HG03342 (cell line): ENCODE measurements around the gene THY1.
"Not testable (repeated sequence)": the region's sequence is repeated elsewhere in the genome, so short reads cannot be mapped to it uniquely, and the experiment has no call there.

Experiments
- ATAC-seq: cut with Tn5 transposase; IDR thresholded peaks from one replicate; pipeline ENCODE4 v1.9.1; 2021; ENCODE audit warnings: mild to moderate bottlenecking, moderate library complexity; ENCODE audit not compliant: unreplicated experiment

Gene THY1

DNA sequence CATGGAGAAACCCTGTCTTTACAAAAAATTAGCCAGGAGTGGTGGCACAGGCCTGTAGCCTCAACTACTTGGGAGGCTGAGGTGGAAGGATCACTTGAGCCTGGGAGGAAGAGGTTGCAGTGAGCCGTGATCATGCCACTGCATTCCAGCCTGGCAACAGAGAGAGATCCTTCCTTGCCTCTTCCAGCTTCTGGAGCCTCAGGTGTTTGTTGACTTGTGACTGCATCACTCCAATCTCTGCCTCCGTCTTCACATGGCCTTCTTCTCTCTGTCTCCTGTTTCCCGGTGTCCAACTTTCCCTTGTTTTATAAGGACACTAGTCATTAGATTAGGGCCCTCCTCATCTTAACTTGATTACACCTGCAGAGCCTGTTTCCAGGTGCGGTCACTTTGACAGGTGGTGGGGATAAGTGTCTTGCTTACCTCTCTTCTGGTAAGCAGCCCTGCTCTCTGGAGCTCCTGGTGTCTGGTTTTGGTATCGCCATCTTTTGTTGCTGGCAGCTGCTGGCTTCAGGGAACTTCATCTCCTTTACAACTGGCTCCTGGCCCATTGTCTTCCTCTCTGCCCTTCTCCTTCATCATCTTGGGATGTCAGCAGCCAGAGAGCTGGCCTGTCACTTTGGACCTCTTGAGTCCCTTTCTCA is 33.2 kb downstream of the THY1 start:
- ATAC-seq: no peak

DNA sequence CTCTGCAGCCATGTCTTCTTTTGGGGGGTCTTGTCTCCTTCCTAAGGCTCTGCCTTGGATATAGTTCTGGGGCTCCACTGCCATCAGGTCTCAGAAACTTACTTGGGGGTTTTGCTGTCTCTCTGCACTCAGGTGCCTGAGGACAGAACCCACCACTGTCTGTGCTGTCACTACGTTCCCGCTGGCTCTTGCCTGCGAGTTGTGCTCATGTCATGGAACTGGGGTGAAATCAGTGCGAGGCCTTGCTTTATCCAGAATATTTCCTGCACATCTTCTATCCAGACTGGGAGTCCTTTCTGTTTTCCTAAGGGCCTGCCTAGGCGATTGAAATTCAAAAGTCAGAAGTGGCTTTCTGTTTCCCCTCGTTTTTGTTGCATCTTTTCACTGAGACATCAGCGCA is 34.9 kb downstream of the THY1 start:
- no peak for ATAC-seq

DNA sequence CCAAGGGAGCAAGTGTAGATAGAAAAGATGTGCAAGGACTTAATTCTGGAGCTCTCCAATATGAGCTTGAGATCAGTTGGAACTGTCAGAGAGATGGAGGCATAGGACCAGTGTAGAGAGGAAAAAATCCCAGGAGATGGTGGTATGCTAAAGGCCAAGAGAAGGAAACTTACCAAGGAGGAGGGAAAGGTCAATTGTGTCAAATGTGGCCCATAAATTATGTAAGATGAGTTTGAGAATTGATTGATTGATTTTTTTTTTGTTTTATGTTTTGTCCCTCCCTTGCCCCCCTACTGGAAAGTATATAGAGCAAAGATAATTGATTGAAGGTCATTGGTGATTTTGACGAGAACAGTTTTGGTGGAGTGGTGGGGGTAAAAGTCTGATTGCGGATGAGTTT is 38.6 kb downstream of the THY1 start:
- ATAC-seq: no peak

DNA sequence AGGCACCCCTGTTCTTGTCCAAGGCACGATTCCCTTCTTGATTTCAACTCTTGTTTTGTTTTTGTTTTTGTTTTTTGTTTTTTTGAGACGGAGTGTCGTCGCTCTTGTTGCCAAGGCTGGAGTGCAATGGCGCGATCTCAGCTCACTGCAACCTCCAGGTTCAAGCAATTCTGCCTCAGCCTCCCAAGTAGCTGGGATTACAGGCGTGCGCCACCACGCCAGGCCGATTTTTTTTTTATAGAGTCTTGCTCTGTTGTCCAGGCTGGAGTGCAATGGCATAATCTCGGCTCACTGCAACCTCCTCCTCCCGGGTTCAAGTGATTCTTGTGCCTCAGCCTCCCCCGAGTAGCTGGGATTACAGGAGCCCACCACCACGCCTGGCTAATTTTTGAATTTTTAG is 40.5 kb downstream of the THY1 start:
- ATAC-seq: not testable (repeated sequence)

DNA sequence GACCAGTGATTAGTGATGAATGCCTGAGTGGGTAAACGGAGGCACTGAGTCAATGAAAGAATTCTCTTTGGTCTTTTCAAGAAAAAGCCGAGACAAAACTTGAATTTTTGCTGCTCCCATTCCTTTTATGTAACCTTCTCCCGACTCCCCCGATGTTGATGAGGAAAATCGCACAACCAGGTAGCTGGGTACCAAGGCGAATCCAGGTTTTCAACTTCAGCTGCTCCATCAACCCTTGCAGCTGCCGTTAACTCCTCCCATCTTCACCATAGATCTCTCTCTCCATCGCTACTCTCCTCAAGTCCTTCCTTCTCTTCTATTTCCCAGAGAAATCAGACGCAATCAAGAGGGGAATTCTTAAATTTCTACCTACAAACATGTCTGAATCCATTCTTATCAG is 40.9 kb downstream of the THY1 start:
- no peak for ATAC-seq

DNA sequence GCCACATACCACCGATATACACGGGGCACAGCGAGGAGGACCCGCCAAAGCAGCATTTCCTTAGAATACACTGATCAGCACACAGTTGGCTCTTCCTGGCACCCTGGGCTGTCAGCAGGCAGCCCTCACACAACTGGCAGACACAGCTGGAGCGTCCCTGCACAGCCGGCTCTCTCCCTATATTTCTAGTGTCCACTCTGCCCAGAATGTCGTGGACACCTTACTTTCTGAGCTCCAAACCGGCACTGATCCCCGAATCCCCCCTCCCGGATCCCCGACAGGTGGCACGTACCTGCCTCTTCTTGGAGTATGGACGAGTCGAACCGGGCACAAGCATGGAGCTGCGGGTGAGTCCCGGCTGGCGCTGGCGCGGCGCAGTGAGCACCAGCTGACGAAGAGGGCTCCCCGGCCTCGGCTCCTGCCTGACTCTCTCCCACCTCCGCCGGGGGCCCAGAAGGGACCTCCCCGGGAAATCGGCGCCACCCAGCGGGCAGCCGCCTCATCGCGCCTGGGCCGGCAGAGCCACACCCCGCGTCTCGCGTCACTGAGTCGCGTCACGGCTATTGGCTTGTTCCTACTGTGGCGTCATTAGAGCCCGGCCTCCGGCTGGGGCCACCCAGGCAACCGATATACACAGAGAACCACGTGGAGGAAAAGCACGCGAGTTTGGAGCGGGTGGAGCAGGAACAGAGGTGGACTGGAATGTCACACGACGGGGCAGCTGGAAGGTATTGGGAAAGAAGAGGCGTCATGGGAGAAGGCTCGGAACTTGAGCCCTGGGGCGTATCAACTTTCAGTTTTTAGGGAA is 41.6 kb downstream of the THY1 start, which contains the start of gene USP2:
USP2 (minus strand) TSS at position 510 of the 808 bp plus-strand sequence. CDS start 8,210 bp downstream, outside the sequence.
- peak; percentile 99 for ATAC-seq

DNA sequence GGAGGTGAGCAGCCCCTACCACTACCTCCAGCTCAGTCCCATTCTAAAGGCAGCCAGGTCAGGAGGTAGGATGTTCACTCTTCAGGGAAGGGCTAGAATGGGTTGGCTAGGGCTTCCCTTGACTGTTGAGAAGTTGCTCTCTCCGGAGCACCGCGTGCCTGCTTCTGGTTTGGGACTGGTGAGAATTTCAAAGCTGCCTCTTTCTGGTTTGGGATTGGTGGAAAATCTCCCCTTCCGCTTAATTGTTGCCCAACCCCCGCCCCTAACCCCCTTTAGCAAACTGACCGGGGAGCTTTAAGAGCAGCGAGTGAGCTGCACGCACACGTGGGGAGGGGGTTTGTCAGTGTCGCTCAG is 42.2 kb downstream of the THY1 start:
- ATAC-seq: no peak

DNA sequence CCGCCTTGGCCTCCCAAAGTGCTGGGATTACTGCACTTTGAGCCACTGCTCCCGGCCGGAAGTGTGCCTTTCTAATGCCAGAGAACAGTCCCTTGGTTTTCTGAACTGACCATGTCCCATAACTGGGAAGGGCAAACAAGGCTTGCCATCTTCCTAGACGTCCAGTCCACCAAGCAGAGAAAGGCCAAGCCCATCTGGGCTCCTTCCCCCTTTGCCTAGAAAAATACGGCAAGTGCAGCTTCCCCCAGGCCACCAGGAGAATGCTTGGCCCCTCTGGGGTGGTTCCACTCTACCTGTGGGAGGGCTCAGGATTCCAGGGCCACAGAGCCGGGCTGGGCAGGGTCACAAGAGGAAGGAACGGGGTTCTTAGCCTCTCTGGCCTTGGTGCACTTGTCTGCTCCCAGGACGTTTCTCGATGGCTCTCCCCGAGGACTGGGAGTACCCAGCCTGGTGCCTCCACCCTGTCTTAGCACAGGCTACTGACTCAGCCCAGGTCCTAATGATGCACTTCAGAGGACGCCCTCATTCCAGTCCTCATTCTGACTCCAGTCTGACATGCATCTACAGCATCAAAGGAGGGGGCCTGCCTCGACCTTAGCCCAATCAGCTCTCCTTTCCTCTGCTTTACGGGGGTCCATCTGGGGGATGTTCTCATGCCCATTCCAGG is 42.7 kb downstream of the THY1 start:
- no peak for ATAC-seq

DNA sequence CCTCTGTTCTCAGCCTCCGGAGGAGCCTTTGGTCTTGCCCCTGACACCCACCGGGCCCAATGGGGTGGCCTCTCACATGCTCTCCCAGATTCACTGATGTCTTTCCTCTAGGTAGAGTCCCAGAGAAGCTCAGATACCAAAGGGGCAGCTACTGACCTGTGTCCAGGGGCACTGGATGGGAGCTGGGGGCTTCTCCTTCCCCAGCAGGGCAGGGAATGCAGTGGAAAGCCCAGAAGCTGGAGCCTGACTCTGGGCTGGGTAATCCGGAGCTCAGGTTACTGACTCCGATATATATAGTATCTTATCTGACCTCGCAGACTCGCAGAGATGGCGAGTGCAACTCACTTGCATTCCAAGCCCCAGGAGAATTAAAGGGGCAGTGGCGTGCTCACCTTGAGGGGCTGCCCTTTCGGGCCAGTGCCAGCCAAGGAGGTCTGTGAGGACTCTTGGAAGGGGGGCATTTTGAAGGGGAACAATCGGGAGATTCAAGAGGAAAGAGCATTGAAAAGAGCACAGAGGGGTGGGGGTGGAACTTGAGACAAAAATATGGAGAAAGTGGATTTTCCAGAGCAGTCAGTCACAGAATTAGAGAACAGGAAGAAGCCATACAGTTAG is 44.0 kb downstream of the THY1 start:
- ATAC-seq: no peak

DNA sequence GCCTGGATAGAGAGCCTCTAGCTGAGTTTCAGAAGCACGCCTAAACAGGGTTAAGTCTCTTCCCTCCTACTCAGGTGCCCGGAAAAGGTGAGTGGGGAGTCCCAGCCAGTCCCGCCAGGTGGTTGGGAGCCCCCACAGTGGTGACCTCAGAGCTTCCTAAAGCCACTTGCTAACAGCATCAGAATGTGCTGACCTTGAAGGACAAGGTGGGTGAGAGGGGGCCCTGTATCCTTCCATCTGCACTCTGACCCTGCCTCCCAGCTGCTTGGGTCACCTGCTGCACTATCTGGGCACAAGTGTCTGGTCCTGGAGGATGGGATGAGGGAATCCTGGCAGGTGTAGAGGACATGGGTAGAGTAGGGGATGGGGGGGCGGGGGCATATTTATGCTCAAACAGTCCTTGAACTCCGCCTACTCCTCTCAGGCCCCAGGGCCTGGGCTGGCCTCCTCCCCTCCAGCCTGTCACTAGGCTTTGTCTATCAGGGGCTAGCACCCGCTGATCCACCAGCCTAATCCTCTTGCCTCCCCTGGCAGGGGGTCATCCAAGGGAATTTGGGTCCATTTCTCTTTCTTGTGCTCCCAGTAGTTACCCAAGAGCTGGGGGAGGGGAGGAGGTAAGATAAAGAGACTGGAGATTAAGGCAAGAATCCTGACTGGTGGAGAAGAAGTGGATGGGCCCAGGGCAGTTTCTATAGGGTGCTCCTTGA is 44.9 kb downstream of the THY1 start:
- no peak for ATAC-seq

DNA sequence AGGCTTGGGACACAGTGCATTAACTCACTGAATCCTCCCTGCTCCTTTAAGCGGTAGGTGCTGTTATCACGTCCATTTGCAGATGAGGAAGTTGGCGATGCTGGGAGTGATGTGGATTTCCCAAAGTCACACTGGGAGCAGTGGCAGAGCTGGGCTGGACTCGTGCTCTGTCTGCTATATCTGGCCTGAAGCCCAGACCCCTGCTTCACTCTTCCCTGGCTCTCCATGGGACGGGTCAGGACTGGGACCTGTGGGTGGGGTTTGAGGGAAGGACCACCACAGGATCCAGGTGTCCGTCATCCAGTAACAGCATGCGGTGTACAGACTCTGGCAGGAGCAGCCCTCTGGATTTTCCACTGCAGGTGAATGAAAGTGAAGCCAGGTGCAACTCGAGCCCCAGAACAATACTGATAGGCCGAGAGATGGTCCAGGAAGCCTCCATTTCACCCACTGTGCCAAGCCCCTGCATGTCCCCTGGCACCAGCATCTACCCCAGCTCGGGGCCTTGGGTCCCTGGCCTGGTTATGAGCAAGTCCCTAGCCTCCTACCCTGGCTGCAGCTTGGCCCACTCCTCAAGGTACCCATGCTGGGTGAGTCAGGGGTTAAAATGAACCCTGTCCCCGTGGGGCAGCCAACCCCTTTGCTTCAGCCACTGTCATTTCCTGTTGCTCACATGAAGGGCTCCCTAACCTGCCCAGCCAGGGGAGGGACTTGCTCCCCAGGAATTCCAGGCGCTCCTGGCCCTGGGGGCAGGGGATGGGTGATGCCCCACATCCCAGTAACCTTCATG is 45.7 kb downstream of the THY1 start:
- no peak for ATAC-seq

DNA sequence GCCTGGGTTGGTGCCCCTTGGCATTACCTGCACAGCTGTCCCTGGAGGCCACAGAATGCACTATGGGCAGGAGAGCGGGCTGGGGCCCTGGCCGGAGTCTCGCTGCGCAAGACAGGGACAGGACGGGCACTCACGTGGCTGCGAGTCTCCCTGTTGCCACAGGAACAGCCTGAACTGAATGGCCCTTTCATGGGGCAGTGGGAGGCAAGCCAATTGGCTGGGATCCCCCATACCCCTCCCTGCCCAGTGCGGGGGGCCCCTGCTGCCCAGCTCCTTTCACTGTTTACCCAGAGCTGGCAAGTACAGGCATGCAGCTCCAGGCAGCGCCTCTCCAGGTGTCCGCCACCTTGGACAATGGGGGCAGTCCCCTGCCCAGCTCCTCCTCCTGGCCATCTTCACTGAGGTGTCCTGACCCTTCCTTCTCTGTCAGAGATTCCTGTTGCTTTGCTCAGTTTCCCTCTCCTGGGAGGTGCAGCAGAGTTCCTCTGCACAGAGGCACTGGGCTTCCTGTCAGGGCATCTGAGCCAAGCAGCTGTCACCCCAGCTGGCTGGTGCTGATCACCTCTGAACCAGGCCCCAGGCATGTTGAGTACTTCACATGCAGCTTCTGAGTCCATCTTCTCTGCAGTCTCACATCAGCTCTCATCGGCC is 46.6 kb downstream of the THY1 start:
- ATAC-seq: no peak

DNA sequence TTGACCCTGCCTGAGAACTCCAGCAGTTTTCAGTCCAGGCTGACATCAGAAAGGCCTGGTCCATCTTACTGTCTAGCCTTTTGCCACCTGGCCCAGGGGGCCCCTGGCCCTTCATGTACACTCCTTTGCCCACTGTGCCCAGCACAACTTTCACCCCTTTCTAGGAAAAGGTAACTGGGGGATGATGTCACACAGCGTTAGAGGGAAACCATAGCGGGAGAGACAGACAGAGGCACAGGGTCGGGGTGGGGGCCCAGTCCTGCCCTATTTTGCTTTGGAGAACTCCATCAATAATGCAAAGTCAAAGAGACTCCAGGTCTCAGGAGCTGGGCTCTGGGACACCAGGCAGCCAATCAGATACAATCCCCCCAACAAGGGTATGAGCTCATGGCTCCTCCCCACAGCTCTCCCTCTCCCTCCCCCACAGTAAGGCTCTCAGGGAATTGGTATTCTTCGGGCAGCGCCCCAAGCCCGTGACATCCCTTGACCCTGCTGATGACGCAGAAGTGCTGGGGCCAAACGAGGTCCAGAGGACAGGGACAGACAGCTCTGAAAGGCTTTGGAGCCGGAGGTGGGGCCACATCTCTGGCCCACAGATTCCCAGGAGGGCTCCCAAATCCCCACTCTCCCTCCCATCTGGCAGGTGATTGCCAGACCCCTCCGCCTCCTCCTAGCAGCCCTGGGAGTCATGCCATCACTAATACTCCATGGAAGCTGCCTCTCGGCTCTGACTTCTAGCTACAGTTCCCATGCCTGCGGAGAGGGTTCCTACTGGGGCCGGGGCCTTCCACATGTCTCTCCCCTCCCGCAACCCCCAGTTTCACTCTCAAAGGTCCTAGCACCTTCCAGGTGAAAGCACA is 47.4 kb downstream of the THY1 start:
- ATAC-seq: no peak

DNA sequence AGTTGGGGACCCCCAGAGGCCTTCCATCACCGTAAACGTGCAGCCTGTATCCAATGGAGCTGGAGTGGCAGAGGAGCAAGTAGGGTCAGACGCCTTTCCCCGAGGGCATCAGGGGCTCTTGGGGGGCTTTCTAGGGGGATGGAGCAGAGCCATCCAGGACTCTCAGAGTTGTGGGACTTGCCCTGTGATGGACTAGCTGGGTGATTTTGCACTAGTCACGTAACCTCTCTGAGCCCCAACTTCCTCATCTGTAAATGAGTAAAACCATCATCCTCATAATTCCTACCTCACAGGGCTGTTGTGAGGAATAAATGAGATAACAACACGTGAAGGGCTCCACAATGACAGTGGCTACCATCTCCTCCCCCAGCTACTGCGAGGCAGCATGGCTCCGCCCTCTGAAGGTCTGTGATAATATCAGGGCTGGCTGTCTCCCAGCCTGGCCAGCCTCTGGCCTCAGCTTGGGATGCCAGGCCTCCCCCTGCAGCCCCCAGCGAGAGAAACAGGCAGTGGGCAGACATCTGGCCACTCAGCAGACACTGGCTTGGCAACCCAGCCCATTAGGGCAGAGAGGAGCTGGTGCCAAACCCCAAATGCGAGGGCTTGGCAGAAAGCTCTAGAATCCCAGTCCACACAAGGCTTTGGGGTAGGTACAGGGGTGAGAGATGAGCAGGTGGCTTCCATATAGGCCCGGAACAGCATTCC is 48.2 kb downstream of the THY1 start:
- no peak for ATAC-seq

DNA sequence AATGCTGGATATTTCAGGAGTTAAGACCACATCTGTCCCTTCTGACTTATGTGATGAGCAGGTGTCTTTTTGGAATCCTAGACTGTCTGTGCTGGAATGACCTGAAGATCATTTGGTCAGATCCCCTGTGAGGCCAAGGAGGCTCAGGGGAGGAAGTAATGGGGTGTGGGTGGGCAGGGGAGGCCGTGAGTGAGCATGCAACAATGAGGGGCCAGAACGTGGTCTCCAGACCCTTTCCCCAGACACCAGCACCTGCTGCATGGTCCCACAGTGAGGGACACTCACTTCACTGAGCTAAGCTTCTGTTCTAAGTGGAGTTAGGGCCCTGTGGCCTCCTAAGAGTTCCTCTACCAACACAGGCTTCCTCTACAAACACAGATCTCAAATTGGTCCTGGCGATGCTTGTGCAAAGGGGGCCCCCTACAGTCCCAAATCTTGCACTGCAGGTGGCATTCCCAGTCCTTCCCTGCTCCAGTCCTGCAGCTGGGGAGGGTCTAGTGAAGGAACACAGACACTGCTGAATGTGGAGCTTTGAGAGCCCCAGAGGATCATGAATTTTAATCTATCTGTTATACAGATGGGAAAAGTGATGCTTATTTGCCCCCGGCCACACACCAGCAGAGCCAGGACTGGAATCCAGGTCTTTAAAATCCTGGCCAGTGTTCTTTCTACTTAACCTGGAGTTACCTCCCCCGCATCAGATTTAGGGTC is 48.9 kb downstream of the THY1 start:
- no peak for ATAC-seq

DNA sequence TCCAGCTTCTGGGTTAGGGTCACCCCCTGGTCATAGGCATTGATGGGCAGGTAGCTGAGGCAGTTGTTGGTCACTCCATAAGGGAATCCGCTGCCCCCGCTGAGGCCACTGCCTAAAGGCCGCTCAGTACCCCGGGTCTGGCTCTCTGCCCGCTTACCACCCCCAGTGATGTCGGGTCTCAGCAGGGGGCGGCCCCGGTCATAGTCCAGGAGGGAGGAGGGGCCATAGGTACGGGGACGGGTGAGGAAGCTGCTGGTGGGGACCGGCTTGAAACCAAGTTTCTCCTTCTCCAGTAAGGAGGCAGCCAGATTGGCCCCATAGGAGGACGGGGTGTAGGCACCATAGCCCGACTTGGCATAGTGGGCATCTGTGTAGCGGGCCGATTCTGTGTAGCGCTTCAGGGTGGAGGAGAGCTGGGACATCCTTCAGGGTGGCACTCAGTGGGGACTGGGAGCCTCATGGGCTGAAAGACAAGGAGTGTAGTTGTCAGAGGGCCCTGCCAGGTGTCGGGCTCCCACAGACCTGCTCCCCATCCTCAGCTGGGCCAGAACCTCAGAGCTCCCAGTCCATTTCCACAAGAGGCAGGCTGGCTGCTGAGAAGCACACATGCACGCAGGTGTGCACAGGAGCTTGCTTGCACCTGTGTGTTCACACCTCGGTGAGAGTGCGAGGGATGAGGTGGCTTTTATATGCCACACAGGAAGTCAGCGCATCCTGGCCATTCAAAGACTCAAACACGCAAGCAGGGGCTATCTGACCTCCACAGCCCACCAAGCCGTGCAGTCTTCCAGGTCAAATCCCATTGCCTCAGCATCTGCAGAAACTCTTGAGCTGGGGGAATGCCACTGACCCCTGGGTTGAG is 49.7 kb downstream of the THY1 start:
- no peak for ATAC-seq
